ENCODE results near the gene CFAP65. TPM values are rescaled to one million over a fixed set of nuclear protein-coding genes. Genes with fewer than 3 reads are reported as not detected.

CFAP65 gene
- total RNA-seq, 3 donors from 2014 or later (not counting 1 experiment from before 2014, with no cell fraction given): not detected

- Histone ChIP-seq H3K36me3 (ENCODE audit: control insufficient read depth, insufficient read depth, low read length) (no peaks in the 10 kb centered on the region), H3K9me3 (ENCODE audit: control insufficient read depth, insufficient read depth, low read length) (no peaks in the 10 kb centered on the region), H3K4me3 (ENCODE audit: low read length) (no peak overlapping the region), H3K27me3 (ENCODE audit: control insufficient read depth, insufficient read depth, low read length) (peaks cover 12% of the 10 kb centered on the region), H3K27ac (ENCODE audit: low read length) (no peak overlapping the region), H3K4me1 (ENCODE audit: control insufficient read depth, insufficient read depth, low read length) (peaks cover 4% of the 10 kb centered on the region)
- no peaks in the 10 kb centered on the region for H3K4me1 Mint-ChIP-seq
- H3K36me3 Mint-ChIP-seq: no peaks in the 10 kb centered on the region
- H3K9me3 Mint-ChIP-seq: no peaks in the 10 kb centered on the region
- intact Hi-C loops (cut with micrococcal nuclease): loop anchor here (1.0 kb wide), 1 partner anchor 31 kb away; no protein-coding TSS in a partner anchor
- no peak overlapping the region for H3K27ac Mint-ChIP-seq
- 86% methylated on average over 8 of the region's 8 CpGs for WGBS (ENCODE audit: insufficient coverage)
- no peak overlapping the region for H3K4me3 Mint-ChIP-seq
- ATAC-seq (no peak), DNase-seq (no peak)
- peaks cover 57 to 60% of the 10 kb centered on the region in 2 donors for H3K27me3 Mint-ChIP-seq (ENCODE audit: low read depth in 2 of 2)
- TF ChIP-seq, protein P1, sequence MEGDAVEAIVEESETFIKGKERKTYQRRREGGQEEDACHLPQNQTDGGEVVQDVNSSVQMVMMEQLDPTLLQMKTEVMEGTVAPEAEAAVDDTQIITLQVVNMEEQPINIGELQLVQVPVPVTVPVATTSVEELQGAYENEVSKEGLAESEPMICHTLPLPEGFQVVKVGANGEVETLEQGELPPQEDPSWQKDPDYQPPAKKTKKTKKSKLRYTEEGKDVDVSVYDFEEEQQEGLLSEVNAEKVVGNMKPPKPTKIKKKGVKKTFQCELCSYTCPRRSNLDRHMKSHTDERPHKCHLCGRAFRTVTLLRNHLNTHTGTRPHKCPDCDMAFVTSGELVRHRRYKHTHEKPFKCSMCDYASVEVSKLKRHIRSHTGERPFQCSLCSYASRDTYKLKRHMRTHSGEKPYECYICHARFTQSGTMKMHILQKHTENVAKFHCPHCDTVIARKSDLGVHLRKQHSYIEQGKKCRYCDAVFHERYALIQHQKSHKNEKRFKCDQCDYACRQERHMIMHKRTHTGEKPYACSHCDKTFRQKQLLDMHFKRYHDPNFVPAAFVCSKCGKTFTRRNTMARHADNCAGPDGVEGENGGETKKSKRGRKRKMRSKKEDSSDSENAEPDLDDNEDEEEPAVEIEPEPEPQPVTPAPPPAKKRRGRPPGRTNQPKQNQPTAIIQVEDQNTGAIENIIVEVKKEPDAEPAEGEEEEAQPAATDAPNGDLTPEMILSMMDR (IDR thresholded peaks at IDR 0.05): no peak
Observed at GRCh38 chr2:218954541-218955300, 86.6 kb downstream of the CFAP65 start.

DNA sequence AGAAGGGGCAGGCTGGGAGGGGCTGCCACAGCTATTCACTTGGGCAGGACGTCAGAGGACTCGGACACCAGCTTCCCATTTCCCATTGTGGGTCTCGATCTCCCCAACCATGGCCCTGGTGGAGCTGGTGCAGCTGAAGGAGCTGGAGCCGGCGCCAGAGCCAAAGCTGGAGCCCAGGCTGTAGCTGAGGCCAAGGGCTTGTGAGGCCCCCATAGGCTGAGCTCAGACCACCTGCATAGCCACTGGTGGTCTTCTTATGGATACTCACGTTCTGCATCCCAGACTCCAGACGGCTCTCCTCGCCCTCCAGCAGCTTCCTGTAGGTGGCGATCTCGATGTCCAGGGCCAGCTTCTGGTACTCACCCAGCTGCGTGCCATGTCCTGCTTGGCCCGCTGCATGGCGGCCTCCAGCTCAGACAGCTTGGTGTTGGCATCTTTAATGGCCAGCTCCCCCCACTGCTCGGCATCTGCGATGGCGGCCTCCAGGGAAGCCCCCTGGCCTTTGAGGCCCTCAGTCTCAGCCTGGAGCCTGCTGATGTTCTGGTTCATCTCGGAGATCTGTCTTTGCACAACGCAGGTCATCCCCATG, 87.9 kb downstream of the CFAP65 start:
- Histone ChIP-seq H3K27ac (ENCODE audit: low read length) (no peak overlapping the region), H3K4me3 (ENCODE audit: low read length) (no peak overlapping the region), H3K36me3 (ENCODE audit: control insufficient read depth, insufficient read depth, low read length) (no peaks in the 10 kb centered on the region), H3K27me3 (ENCODE audit: control insufficient read depth, insufficient read depth, low read length) (peaks cover 8% of the 10 kb centered on the region), H3K9me3 (ENCODE audit: control insufficient read depth, insufficient read depth, low read length) (no peaks in the 10 kb centered on the region), H3K4me1 (ENCODE audit: control insufficient read depth, insufficient read depth, low read length) (no peaks in the 10 kb centered on the region)
- Mint-ChIP-seq H3K27me3 (ENCODE audit: low read depth in 2 of 2) (peaks cover 48 to 54% of the 10 kb centered on the region in 2 donors), H3K4me1 (no peaks in the 10 kb centered on the region), H3K4me3 (no peak overlapping the region), H3K9me3 (no peaks in the 10 kb centered on the region), H3K36me3 (no peaks in the 10 kb centered on the region), H3K27ac (no peak overlapping the region)
- no peak for DNase-seq
- 74% methylated on average over 18 of the region's 18 CpGs for WGBS (ENCODE audit: insufficient coverage)
- intact Hi-C loops (cut with micrococcal nuclease): no loop called here
- ATAC-seq: no peak
- TF ChIP-seq, protein P1 (IDR thresholded peaks at IDR 0.05): no peak

Other genes with a start within 250 kb of the CFAP65 start
- not detected for gene PRKAG3, start 209.7 kb downstream of the CFAP65 start, total RNA-seq
- not detected for gene WNT6, start 181.7 kb downstream of the CFAP65 start, total RNA-seq
- 1 to 10 TPM in 2 of 3 donors, under 1 TPM in 1; 0.92 to 2.9 (median 2.9) TPM for gene WNT10A, start 160.7 kb downstream of the CFAP65 start, total RNA-seq
- not detected for gene CDK5R2, start 81.8 kb downstream of the CFAP65 start, total RNA-seq
- not detected for gene FEV, start 56.3 kb downstream of the CFAP65 start, total RNA-seq
- gene CRYBA2, start 48.1 kb downstream of the CFAP65 start, total RNA-seq: not detected
- not detected for gene IHH, start 19.4 kb upstream of the CFAP65 start, total RNA-seq
- 10 to 100 TPM in 2 of 3 donors, 1 to 10 TPM in 1; 9.9 to 12.7 (median 11.0) TPM for gene NHEJ1, start 119.3 kb upstream of the CFAP65 start, total RNA-seq
- 1 to 10 TPM in 1 of 3 donors, under 1 TPM in 2; 0.48 to 1.1 (median 0.89) TPM for gene SLC23A3, start 128.5 kb upstream of the CFAP65 start, total RNA-seq
- 10 to 100 TPM; 64.4 to 72.4 (median 64.8) TPM for gene CNPPD1, start 135.4 kb upstream of the CFAP65 start, total RNA-seq
- gene RETREG2, start 136.8 kb upstream of the CFAP65 start, total RNA-seq: 10 to 100 TPM; 77.0 to 81.9 (median 79.0) TPM
- 10 to 100 TPM; 67.6 to 84.0 (median 83.4) TPM for gene ZFAND2B, start 165.3 kb upstream of the CFAP65 start, total RNA-seq
- 1 to 10 TPM in 2 of 3 donors, under 1 TPM in 1; 0.93 to 3.4 (median 1.9) TPM for gene ABCB6, start 177.4 kb upstream of the CFAP65 start, total RNA-seq
- 100 to 1,000 TPM in 2 of 3 donors, 10 to 100 TPM in 1; 98.1 to 110 (median 108) TPM for gene ATG9A, start 188.1 kb upstream of the CFAP65 start, total RNA-seq
- 100 to 1,000 TPM; 100 to 148 (median 117) TPM for gene ANKZF1, start 188.3 kb upstream of the CFAP65 start, total RNA-seq
- 1 to 10 TPM; 4.3 to 7.7 (median 4.5) TPM for gene GLB1L, start 203.9 kb upstream of the CFAP65 start, total RNA-seq
- gene STK16, start 204.0 kb upstream of the CFAP65 start, total RNA-seq: 10 to 100 TPM; 28.7 to 32.5 (median 32.4) TPM
- not detected for gene TUBA4B, start 211.7 kb upstream of the CFAP65 start, total RNA-seq
- 100 to 1,000 TPM; 145 to 188 (median 146) TPM for gene TUBA4A, start 212.4 kb upstream of the CFAP65 start, total RNA-seq
- gene DNAJB2, start 237.8 kb upstream of the CFAP65 start, total RNA-seq: 100 to 1,000 TPM in 1 of 3 donors, 10 to 100 TPM in 2; 70.3 to 108 (median 98.3) TPM